ENCODE results near the gene ANKRD23. TPM values are rescaled to one million over a fixed set of nuclear protein-coding genes. Genes with fewer than 3 reads are reported as not detected.
A peak's percentile ranks its signal among the peaks of the same experiment; 100 is the strongest.
"Not testable (repeated sequence)": the region's sequence is repeated elsewhere in the genome, so short reads cannot be mapped to it uniquely, and the experiment has no call there.

ANKRD23 gene
- total RNA-seq, 1 donor from 2014 or later: 6.9 TPM

DNA sequence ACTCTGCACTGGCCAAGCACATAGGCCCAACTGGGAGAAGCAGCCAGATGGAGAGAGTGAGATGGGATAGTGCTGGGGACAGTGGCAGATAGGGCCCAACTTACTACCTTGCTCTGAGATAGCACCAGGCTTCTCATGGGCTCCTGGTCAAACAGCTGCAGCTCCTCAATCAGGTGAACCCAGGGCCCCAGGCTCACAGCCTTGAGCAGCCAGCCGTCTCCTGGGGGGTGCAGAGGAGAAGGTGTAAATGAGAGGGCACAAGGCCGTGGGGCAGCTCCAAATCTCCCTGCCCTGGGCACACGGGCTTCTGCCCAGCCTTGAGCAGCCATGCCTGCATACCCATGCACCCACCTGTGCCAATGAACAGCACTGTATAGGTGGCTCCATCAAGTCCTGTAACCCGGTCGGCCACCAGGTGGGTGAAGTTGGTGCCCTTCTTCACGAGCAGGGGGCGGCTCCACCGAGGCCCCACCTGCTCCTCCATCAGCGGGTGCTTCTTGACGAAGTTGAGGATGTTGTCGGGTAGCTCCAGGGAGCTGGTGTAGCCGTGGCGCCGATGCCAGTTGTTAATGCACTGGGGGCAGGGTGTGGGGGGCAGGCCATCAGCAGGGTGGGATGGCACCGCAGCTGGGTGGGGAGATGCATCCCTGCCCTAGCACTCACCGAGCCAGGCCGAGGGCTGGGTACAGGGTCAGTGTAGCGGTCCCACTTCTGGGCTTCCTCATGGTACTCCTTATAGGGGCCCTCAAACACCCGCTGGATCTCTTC is 19.9 kb upstream of the ANKRD23 start:
- no peak for DNase-seq (ENCODE audit: low spot score)

DNA sequence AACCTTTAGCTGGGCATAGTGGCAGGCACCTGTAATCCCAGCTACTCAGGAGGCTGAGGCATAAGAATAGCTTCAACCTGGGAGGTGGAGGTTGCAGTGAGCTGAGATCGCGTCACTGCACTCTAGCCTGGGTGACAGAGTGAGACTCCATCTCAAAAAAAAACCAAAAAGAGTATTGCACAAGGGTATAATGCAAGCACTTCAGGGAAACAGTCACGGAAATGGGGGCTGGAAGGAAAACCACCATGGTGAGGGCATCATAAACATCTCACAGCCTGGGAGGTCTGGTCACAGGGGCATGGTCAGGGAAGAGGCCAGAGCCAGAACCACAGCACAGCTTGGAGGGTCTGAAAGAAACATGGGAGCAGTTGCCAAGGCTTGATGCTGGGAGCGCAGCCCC is 19.2 kb upstream of the ANKRD23 start:
- not testable (repeated sequence) for DNase-seq (ENCODE audit: low spot score)

DNA sequence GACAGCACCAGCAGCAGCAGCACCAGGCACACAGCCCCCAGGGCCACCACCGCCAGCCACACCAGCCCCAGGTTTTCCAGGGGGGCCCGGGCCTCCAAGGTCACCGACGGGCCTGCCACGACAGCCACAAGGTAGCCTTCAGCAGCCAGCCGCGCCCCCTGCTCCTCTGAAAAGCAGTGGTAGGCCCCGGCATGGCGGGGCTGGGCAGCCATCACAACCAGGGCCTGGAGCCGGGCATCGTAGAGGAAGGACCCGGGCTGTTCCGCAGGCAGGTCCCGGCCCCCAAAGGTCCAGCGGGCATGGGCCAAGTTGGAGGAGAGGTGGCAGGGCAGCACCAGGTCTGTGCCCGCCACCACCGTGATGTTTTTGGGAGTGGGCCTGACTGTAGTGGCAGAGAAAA is 17.3 kb upstream of the ANKRD23 start:
- DNase-seq (ENCODE audit: low spot score): no peak

DNA sequence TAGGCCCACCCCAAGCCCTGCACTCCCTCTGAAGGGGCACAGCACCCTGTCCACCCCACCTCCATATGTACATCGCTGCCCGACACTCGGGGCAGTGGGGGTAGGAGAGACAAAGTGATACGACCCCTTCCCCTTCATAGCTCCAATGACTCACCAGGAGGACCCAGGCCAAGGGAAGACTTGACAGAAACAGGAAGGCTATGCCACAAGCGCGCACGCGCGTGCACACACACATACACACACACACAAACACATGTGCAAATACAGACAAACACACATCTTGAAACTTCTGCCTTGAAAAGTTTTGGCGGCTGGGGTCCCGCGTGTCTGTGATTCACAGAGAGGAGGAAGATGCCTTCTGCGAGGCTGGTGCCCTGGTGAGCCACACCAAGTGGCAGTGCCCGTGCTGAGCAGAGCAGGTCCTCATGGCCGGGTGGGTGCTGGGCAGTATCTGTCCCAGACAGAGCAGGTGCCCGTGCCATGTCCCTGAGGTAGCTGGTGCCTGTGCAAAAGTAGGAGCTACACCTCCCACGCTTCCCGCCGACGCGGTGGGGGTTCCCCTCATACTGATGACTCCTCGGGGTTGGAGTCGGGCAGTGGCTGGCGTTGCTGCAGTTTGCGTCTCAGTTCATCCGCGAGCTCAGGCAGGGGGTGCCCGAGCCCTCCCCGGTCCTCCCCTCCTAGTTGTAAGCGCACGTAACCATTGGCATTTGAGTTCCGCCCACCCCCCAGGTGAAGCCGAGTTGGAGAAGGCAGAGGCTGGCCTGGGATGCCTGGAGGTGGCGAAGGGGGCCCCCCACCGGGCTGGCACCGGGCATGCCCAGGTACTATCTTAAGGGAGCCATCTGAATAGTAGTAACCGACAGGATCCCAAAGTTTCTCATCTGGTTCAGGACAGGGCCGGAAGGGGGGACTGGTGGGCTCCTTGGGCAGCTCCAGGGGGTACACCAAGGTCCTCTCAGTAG is 16.5 kb upstream of the ANKRD23 start:
- DNase-seq (ENCODE audit: low spot score): no peak

DNA sequence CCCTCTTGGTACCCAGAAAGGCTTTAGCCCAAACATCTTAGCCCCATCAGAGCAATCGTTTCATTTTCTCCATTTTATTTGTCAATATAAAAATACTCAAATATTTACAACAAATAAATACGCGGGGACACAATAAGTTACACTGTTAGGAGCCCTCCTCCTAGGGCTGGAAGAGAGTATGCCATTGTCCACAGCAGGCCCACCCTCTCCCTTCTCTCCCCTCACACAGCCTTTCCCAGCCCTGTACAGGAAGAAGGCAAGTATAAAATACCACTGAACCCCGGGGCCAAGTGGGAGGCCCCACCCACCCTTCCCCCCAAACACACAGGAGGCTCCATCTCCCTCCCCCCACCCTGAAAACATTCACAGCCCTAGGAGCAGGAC is 15.9 kb upstream of the ANKRD23 start:
- DNase-seq (ENCODE audit: low spot score): no peak

DNA sequence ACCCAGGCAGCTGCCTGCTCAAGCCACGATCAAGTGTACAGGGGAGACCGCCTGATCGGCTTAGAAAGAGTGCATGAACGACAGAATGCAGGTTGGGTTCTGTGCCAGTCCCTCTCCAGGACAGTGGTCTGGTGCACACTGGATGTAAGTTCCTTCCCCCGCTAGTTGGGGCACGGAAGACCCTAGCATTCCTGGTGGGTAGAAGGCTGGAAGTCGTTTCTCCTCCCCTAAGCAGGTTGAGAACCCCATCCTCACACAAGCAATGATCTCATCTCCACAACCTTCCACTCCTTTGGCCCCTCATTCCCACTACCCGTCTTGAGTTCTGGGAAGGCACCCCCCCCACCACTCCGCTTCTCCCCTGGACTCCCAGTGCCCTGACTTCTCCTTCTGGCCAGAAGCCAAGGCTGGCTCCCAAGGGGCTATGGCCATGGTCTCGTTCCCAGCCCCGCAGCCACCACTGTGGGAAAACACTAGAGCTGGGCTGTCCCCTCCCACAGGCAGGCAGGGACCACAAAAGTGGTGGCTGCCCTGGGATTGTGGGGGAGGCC is 15.4 kb upstream of the ANKRD23 start:
- DNase-seq (ENCODE audit: low spot score): no peak

DNA sequence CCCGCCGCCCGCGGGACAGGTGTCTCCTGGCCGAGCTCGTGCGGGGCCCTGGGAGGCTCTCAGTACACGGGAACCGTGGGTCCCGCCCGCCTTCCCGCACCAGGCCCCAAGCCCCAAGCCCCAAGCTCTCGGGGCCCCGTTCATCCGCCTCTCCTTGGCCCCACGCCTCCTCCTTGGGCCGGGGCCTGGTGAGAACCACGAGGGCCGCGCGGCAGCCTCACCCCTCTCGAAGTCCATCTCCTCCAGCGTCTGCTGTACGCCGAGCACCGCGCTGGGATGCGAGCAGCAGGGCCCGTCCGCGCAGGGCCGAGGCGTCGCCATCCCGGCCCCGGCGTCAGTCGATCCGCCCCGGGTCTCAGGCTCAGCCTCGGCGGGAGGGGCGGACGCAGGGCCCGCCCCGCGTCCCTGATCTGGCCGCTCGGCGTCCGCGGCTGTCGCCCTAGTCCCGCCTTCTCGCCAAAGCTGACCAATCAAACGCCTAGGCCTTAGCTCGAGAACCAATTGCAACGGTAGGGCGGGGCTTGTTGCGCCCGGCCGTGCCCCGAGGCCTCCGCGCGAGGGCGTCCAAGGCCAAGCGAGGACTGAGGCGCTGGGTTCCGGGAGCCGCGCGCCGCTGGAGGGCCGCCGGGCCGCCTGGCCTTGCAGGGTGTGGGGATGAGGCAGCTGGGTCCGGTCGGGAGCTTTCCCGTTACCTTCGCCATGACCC is 14.0 kb upstream of the ANKRD23 start, which contains the start of gene ANKRD39:
Gene ANKRD39 (minus strand): TSS at position 350 of the 706 bp plus-strand sequence. CDS start 29 bp downstream, at position 321.
- DNase-seq (ENCODE audit: low spot score): peak; percentile 99

DNA sequence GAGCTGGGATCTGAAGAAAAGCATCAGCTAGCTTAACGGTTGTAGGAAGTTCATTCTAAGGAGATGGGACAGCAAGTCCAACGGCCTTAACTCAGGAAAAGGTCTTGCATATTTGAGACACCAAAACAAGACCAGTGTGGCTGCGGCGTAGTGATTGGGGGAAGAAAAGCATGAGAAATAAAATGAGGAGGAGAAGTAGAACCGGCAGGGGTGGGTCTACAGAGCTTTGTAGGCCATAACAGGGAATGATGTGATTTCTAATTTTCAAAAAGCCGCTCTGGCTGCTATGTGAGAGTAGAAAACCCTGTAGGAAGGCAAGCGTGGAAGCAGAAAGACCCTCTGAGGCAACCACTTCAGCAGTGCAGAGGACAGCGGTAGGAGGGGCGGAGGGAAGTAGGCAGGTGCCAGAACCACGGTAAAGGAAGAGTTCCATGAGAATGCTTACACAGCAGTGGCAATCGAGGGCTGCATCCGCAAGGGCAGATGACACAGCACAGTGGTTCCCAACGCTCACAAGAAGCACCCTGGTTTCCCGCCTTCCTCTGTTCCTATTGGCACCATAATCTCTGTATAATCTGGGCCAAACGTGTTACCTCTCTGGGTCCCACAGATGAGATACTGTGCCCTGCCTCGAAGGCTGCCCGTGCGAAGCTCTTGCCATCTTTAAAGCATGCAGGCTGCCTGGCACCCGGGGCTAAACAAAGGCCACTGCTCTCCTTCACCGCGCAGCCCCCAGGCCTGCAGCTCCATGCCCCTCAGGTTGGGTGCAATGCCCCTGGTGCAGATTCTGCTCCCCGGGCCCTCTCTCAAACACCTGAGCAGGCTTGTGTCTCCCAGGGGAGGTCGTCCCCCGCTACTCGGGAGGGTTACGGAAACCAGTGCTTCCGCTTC is 13.2 kb upstream of the ANKRD23 start:
- no peak for DNase-seq (ENCODE audit: low spot score)

DNA sequence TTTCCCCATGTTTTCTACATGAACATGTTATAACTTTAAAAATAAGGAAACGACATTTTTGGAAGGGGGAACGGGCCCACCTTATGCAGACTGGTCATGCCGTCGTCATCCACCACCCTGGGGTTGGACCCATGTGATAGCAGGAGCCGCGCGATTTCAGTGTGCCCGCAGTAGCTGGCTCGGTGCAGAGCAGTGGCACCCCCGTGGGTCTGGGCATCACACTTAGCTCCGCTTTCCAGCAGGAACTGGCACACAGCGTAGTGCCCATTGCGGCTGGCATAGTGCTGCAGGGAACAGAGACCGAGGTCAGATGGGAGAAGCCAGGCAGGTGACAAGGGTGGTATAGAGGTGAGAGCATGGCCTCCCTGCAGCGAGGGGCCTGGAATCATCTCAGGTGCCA is 9.5 kb upstream of the ANKRD23 start:
- no peak for DNase-seq (ENCODE audit: low spot score)

DNA sequence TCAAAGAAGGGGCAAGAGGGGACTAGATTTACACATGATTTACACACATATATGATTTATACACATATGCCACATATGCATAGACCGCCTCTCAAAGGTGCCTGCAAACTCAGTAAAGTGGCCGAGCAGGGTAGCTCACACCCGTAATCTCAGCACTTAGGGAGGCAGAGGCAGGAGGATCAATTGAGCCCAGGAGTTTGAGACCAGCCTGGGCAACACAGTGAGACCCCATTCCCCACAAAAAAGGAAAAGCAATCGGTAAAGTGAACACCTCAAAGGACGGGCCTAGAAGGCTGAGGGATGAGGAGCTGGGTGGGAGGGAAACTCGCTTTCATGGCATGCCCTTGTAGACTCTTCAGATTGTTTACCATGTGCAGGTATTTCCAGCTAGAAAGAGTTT is 8.8 kb upstream of the ANKRD23 start:
- DNase-seq (ENCODE audit: low spot score): no peak

DNA sequence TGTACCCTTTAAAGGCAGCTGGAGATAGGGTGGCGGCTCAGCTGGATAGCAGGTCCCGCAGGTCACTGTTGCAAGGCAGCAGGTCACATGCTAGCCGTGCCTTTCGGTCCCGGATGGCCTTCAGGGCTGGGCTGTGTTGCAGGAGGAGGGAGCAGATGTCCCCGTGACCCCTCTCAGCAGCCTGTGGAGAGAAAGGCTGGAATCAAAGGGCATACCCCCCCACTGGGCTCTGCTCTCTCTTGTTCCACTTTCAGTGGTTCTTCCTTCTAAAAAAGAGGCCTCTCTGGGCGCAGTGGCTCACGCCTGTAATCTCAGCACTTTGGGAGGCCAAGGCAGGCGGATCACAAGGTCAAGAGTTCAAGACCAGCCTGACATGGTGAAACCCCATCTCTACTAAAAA is 4.4 kb upstream of the ANKRD23 start:
- DNase-seq (ENCODE audit: low spot score): no peak

DNA sequence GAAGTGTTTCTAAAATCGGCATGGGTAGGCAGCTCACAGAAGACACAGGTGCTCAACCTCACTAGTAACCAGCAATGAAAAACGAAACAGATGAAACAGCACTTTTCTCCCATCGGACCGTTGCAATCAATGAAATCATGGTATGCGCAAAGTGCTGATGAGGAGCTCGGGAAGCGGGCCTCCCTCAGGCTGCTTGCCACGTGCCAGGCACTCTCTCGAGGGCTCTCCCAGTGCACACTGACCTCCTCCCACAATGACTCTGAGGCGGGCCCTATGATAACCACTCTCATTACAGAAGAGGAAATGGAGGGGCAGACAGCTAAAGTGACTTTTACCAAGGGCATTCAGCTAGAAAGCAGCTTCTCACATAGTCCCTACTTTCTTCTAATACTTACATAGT is 3.8 kb upstream of the ANKRD23 start:
- no peak for DNase-seq (ENCODE audit: low spot score)

DNA sequence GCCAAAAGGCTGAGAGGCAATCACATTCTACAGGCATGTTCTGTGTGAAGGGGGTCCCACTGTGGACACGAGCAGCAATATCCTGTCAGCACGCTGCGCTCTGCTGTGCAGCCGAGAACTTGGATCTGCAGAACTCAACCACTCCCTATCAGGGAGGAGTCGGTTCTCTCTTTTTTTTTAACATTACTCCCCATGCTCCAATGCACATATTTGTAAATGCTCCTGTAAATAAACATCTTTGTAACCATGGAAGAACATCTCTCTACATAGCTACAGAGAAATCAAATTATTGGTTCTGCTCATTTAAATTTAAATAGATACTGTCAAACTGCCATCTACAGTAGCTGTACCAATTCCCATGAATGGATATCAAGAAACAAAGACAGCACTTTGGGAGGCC is 3.0 kb upstream of the ANKRD23 start:
- DNase-seq (ENCODE audit: low spot score): no peak

DNA sequence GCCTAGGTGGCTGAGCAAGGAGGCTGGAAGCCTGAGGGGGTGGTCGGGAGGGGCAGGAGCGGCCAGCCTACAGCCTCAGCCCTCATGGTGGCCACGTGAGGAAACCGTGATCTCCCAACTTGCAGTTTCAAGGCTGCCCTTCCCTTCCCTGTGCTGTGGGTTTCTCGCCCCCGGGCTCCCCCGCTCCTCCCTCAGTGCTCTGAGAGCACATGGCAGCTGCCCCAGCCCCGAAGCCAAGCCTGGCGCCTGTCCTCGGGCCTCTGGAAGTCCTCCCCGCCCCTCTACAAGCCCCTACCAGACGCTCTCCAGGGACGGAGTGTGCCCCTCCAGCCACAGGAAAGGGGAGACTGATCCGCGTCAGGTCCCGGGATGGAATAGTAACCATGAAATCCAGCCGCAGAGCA is 586 bp upstream of the ANKRD23 start:
- DNase-seq (ENCODE audit: low spot score): no peak

DNA sequence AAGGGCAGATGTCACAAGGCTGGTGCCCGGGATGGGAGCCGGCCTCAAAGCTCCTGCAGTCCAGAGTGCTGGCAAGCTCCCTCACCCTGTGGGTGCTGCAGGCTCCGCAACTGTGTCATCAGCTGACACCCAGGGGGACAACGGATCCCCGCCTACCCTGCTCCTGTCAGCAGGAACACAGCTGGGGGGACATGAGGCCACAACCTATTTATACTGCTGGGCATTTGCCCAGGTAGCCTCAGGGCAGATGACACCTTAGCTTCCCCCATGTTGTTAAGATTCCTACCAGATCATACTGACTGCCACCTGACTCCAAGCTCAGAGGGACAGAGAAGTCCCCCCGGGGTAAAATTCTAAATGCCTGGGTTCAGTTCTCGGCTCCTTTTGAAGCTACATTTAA is 1.2 kb downstream of the ANKRD23 start:
- no peak for DNase-seq (ENCODE audit: low spot score)

DNA sequence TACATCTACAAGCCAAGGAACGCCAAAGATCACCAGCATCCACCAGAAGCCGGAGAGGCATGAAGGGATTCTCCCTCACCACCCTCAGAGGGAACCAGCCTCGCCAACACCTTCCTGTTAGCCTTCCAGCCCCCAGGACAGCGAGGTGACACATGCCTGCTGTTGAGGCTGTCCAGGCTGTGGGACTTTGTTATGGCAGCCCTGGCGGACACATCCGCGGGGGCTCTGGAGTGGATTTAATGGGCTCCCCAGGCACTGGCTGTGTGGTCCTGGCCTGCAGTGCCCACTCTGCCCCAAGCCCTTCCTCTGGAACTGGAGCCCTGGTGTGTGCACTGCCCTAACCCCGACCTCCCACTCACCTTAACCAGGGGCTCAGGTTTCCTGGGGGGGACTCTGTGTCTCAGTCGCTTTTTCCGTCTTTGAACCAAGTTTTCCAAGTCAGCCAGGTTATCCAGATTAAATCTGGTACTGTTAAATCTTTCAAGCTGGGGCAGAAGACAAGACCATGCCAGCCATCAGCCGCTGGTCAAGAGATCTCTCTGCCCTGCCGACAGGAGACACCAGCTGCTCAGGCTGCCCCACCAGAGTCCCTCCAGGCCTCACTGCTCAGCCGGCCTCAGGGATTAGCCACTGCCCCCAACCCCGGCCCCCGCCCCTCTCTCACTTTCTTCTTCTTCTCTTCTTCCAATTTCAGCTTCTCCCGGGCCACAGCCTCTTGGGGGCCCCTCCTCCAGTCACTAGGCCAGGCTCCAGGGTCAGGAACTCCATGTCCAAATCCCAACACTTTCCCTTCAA is 1.9 kb downstream of the ANKRD23 start:
- no peak for DNase-seq (ENCODE audit: low spot score)

DNA sequence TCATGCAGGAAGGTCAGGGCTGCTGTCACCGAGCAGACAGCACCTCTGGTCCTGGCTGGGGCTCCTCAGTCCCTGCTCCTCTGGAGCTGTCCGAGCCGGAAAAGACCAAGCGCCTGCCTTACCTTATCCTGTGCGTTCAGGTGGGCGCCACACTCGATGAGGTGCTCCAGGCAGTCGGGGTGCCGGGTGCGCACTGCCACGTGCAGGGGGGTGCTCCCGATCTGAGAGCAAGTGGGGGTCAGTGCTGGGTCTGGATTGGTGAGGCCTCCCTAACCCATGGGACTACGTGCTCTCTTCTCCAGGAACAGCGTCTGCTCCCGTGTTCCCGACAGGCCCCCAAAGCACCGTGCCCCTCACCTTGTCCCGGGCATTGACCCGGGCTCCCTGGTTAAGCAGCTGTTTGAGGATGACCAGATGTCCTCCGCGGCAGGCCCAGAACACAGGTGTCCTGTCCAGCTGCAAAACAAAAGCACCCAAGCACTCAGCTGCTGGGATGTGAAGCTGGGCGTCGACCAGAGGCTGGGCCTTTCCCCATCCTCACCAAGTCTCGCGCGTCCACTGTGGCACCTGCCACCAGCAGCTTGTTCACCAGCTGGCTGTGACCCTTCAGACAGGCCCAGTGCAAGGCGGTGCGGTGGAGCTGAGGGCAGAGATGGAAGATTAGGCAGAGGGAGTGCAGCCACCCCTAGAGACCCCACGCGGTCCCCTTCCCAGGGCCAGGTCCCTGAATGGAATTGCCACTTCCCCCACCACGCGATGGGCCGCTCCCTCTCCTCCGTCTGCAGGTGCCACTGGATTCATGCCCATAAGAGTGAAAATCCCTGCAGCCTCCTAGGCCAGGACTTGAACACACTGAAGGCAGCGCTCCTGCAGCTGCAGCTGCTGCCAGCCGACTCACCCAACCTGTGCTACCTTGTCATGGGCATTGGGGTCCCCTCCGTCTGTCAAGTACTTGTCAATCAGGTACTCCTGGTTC is 3.7 kb downstream of the ANKRD23 start:
- no peak for DNase-seq (ENCODE audit: low spot score)

DNA sequence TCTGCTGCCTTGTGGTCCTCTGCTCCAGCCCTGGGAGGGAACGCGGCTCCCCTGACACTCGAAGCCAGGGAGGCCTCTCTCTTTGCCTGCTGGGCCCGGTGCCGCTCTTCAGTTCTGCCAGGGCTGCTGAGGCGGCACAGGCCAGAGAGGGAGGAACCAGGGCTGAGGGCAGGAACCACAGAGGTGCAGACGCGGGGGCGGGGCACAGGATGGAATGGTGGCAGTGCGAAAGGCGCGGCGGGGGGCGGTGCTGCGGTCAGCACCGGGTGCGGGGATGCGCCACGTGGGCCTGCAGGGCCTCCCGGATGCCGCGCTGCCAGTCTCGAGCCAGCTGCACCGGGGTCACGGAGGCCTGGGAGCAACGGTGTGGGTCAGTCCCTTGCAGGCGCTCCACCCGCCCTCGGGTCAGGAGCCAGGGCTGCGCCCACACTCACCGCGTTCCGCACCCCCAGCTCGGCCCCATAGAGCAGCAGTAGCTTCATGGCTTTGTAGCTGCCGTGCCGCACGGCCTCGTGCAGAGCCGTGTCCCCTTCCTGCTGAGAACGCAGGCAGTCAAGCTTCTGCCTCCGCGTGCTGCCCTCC is 4.4 kb downstream of the ANKRD23 start:
- DNase-seq (ENCODE audit: low spot score): peak; percentile 75
